GM19035 (cell line): Measurements from ENCODE around the gene LRRK1.
"Not testable (repeated sequence)": the region's sequence is repeated elsewhere in the genome, so short reads cannot be mapped to it uniquely, and the experiment has no call there.

Source experiments
- ATAC-seq: cut with Tn5 transposase; IDR thresholded peaks from one replicate; pipeline ENCODE4 v1.9.1; 2021; ENCODE audit not compliant: unreplicated experiment

Gene LRRK1

DNA sequence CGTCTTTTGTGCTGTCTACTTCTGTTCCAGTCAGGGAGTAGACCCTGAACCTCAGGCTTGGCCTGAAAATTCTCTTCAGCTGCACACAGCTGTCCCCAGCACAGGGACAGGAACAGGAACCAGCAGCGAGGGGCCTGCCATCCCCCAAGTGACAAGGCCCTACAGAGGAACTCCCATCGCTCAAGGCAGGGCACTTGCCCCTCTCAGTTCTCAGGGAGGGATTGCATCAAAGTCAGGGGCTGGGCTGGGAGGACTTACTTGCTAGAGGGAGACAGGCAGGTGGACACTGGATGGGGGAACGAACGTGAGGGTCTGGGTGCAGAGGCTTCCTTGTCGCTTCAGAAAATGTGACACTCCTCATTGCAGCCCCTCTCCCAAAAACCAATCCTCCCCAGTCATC lies 169.1 kb downstream of the LRRK1 start:
- ATAC-seq: no peak

DNA sequence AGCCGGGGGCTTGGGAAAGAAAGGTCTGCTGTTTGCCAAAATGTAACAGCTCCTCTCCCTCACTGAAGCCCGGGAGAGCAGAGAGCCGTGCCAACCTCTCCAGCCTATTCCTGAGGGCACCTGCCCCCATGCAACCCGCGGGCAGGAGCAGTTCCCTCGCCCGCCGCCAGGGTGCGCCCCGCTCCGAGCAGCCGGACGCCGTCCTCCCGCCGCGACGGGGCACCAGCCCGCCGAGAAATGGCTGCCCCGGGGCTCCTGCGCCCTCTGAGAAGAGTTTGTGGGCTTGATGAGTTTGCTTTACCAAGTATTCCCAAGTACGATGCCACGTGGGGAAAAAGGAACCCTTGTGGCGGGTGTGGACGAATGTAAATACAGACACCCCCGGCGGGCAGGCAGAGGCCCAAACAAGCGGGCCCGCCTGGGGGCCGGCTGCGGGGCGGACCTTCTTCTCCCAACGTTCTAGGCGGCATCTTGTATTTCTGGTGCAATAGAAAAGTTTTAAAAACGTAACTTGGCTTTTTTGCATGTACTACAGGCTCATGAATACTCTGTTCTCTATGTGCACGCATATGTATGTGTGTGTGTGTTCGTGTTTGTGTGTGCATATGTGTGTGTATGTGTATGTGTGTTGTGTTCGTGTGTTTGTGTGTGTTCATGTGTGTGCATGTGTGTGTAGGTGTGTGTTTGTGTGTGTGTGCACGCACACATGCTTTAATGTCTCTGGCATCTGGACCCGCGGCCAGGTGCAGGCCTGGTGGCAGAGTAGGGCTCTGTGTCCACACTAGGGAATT lies 169.8 kb downstream of the LRRK1 start:
- peak; percentile 82 for ATAC-seq

GRCh38 chr15:101089579-101090427 lies 170.6 kb downstream of the LRRK1 start:
- ATAC-seq: no peak

DNA sequence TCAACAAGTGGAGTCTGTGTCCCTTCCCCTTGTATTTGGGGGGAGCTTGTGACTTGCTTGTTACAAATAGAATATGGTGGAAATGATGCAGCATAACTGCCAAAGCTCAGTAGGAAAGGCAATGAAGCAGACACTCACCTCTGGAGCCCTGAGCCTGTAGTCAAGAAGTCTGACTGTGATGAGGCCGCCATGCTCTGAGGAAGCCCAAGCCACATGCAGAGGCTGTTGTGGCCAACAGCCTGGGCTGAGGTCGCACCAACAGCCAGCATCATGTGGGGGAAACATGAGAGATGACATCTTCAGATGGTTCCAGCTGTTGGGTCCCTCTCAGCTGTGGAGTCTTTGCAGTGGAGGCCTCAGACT lies 171.3 kb downstream of the LRRK1 start:
- ATAC-seq: no peak

DNA sequence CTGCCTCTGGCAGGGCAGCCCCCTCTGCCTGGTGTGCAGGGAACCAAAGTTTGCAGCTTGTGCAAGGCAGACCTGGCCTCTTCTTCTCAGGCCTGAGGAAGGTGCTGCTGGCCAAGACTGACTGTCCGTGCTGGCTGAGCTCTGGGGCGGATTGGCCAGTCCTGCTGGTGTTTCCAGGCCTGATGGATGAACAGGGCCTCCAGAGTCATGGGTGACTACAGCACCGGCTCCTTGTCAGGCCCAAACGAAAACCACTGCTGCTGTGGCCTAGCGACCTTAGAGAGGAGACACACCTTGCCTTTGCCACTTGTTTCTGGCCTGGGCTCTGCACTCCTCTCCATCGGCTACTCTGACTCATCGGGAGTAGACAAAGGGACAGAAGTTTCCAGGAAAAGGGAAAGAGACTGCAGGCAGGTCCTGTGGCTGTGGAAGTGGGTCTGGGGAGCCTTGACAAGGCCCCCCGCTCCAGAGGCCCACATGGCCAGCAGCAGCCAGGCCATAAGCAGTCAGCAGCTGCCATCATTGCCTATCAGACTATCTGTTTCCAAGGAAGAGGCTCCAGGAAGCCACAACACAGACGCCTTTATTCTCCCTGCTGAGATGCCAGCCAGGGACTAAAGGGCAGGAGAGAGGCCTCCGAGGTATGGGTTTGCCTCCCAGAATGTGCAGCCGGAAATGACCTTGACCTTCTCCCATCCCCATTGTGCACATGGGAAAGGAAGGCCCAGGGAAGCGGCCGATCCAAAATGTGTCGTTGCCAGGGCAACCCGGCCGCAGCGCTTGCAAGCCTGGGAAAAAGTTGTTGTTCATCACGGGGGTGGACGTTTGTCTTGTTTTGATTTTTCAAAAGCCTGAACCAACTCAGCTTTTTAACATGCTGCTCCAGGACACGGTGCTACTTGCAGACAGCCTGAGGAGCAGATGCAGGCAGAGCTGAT lies 172.2 kb downstream of the LRRK1 start:
- no peak for ATAC-seq

- no peak for ATAC-seq
Observed at GRCh38 chr15:101092156-101092866, 173.2 kb downstream of the LRRK1 start.

- no peak for ATAC-seq
Observed at GRCh38 chr15:101092867-101093202, 173.7 kb downstream of the LRRK1 start.

GRCh38 chr15:101093958-101094357 lies 174.8 kb downstream of the LRRK1 start:
- ATAC-seq: no peak

- not testable (repeated sequence) for ATAC-seq
Observed at GRCh38 chr15:101095796-101096406, 176.7 kb downstream of the LRRK1 start.

- ATAC-seq: no peak
Observed at GRCh38 chr15:101097111-101097510, 178.0 kb downstream of the LRRK1 start.

DNA sequence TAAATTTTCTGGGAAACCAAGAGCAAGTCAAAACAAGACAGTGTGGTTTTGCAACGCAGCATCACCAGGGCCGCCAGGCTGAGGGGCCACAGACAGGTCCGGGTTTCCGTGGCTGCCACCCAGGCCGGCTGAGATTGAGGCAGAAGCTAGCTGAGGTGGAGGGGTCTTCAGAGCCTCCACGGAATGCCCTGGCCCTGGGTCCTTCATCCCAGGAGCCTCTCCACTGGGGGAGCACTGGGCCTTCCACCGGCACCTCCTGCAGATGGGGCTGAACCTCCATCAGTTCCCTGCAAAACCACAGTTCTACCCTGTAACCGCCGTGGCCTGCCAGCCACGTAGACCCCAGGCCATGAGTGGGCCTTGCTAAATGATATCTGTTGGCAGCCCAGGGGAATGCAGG lies 180.0 kb downstream of the LRRK1 start:
- ATAC-seq: no peak

DNA sequence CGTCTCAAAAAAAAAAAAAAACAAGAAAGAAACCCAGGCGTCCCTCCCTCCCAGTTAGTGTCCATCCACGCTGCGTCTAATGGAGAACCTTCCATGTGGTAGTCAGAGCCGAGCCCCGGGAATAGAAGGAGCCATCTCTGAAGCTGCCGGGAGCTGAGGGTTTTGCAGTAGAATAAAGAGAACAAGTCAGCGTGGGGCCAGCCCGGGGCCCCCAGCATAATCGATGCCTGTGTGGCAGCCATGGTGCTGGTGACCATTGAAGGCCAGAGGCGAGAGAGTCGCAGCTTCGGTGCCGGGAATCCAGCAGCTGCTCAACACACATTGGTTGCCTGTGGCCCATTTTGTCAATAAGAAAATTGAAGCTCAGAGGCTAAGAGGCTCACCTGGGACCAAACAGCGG lies 181.0 kb downstream of the LRRK1 start:
- ATAC-seq: no peak

GRCh38 chr15:101100593-101101442 lies 181.7 kb downstream of the LRRK1 start:
- ATAC-seq: no peak

DNA sequence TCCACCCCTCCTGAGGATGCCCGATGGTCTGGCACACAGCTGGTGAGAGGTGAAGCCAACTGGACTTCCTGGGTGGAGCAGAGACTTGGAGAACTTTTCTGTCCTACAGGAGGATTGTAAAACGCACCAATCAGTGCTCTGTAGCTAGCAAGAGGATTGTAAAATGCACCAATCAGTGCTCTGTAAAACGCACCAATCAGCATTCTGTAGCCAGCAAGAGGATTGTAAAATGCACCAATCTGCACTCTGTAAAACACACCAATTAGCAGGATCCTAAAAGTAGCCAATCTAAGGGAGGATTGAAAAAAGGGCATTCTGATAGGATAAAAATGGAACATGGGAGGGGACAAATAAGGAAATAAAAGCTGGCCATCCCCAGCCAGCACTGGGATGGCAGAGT lies 182.5 kb downstream of the LRRK1 start:
- ATAC-seq: no peak

DNA sequence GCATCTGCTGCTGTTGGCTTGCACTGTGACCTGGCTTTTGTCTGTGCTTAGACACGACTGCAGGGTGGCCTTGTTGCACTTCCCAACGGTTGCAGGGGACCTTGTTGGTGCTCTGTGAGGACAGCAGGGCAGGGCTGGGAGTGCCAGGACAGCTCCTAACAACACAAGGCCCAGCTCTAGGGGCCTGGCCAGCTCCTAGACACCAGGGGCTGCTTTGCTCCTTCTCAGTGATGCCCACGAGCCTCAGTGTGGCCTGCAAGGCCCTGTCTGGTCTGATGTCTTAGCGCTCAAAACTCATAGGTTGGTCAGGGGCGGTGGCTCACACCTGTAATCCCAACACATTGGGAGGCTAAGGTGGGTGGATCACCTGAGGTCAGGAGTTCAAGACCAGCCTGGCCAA lies 183.6 kb downstream of the LRRK1 start:
- no peak for ATAC-seq

- no peak for ATAC-seq
Observed at GRCh38 chr15:101103598-101103997, 184.4 kb downstream of the LRRK1 start.

- no peak for ATAC-seq
Observed at GRCh38 chr15:101104141-101104540, 185.0 kb downstream of the LRRK1 start.

GRCh38 chr15:101105059-101105891 lies 186.1 kb downstream of the LRRK1 start:
- no peak for ATAC-seq
